Lung (tissue), 12 donors: ENCODE data around the gene ALDOB. TPM values are rescaled to one million over a fixed set of nuclear protein-coding genes. Genes with fewer than 3 reads are reported as not detected.

Experiments used
- ATAC-seq: fragments of 200-7000 bp; cut with Tn5 transposase; one replicate; pipeline ENCODE4 v1.9.1; 2020; ENCODE audit warnings: moderate number of reproducible peaks; ENCODE audit not compliant: insufficient read depth, low FRiP score
- DNase-seq, 3 donors: peaks; one replicate each; pipeline ENCODE4 v3.0.0-alpha.2; 2013 to 2017
- H3K27ac ChIP-seq, 2 donors: one replicate each; pipeline ENCODE4 v1.5.1; 2013; ENCODE audit warnings: mild to moderate bottlenecking in 2 of 2, moderate library complexity in 2 of 2, control low read depth in 1 of 2, inconsistent platforms in 1 of 2, low read depth in 1 of 2, low read length in 1 of 2
- H3K27me3 ChIP-seq, 3 donors: one replicate each; pipeline ENCODE4 v1.5.1; 2013; ENCODE audit warnings: low read length in 2 of 3; ENCODE audit not compliant: control insufficient read depth in 3 of 3, insufficient read depth in 3 of 3
- H3K36me3 ChIP-seq, 4 donors: one replicate each; pipeline ENCODE4 v1.5.1; 2013; ENCODE audit warnings: low read length in 4 of 4, mild to moderate bottlenecking in 1 of 4, moderate library complexity in 1 of 4; ENCODE audit not compliant: control insufficient read depth in 4 of 4, insufficient read depth in 4 of 4
- H3K4me1 ChIP-seq, 5 donors: one replicate each; pipeline ENCODE4 v1.5.1; 2013; ENCODE audit warnings: low read length in 5 of 5, mild to moderate bottlenecking in 2 of 5, moderate library complexity in 1 of 5; ENCODE audit not compliant: control insufficient read depth in 5 of 5, insufficient read depth in 5 of 5
- H3K4me3 ChIP-seq: one replicate; pipeline ENCODE4 v1.5.1; 2013; ENCODE audit warnings: mild to moderate bottlenecking, control low read depth, moderate library complexity
- H3K9ac ChIP-seq, 2 donors: one replicate each; pipeline ENCODE4 v1.5.1; 2013; ENCODE audit warnings: low read length in 2 of 2, control low read depth in 1 of 2; ENCODE audit not compliant: insufficient read depth in 1 of 2
- H3K9me3 ChIP-seq, 4 donors: one replicate each; pipeline ENCODE4 v1.5.1; 2013; ENCODE audit warnings: low read length in 3 of 4, mild to moderate bottlenecking in 1 of 4, moderate library complexity in 1 of 4; ENCODE audit not compliant: control insufficient read depth in 4 of 4, insufficient read depth in 3 of 4
- CTCF ChIP-seq: IDR thresholded peaks from 2 replicates; pipeline ENCODE4 v1.5.1; 2012; ENCODE audit warnings: mild to moderate bottlenecking; ENCODE audit errors: control extremely low read depth, extremely low read depth
- WGBS, 2 donors: extraction: QIAGEN DNeasy Blood & Tissue Kit; methylation state at CpG; one replicate each; pipeline ENCODE4 v1.1.7; 2013; 5-methylcytosine and 5-hydroxymethylcytosine counted together
- polyA plus RNA-seq, 2 donors: library from polyadenylated mRNA; stranded (reverse); fragments of 200-250 nt; gene quantifications; one replicate each; pipeline ENCODE4 v1.2.1, GENCODE V29; 2013
- total RNA-seq, 2 donors: library from RNA; depleted of rRNA in 1 of 2; stranded (reverse); fragments of >200 nt in 1 of 2; gene quantifications; one replicate each; pipeline ENCODE4 v1.2.1, GENCODE V29; 2014 to 2021
- donor health status: control.
- donor health status: control.
- donor health status: Bipolar disorder and iron deficiency.
- donor health status: healthy.
- donor health status: DM: yes; HTN: yes; CAD: no.

Gene ALDOB
- total and polyA plus RNA-seq, 4 donors: 0.06 to 1.1 (median 0.09) TPM; not detected in 1

DNA sequence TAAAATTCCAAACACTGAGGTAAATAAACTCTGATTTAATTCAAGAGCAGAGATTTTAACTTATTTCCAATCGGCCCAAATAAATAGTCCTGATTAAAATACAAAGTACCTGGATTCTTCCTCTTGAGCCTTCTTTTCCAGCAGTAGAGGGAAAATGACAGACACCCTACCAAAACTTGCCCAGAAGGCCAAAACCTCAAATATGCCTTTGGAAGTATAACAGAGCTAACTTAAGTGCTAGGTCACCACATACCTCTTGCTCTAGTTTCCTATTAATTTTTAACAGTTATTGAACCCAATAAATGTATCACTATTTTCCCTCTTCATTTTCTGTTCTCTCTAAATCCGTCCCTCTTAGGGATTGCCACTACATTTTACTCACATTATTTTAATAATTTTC is 52.2 kb downstream of the ALDOB start:
- H3K36me3 ChIP-seq: peaks cover 0 to 6% (median 0%) of the 10 kb centered on the region in 4 donors
- no peak for DNase-seq
- WGBS, 2 donors: 74 to 78% methylated on average over 2 of the region's 2 CpGs
- no peaks in the 10 kb centered on the region for H3K27me3 ChIP-seq
- H3K27ac ChIP-seq: no peak overlapping the region
- H3K4me1 ChIP-seq: no peaks in the 10 kb centered on the region
- H3K9ac ChIP-seq: no peak overlapping the region
- TF ChIP-seq CTCF: no peak
- ATAC-seq: no peak
- peaks cover 0 to 2% (median 0%) of the 10 kb centered on the region in 4 donors for H3K9me3 ChIP-seq
- H3K4me3 ChIP-seq: no peak overlapping the region

- no peak overlapping the region for H3K27ac ChIP-seq
- DNase-seq: no peak
- WGBS, 2 donors: 90 to 92% methylated on average over 2 of the region's 2 CpGs
- no peak overlapping the region for H3K9ac ChIP-seq
- no peak overlapping the region for H3K4me3 ChIP-seq
- no peaks in the 10 kb centered on the region for H3K27me3 ChIP-seq
- no peak for ATAC-seq
- peaks cover 0 to 2% (median 0%) of the 10 kb centered on the region in 4 donors for H3K9me3 ChIP-seq
- TF ChIP-seq CTCF: no peak
- H3K36me3 ChIP-seq: no peaks in the 10 kb centered on the region
- no peaks in the 10 kb centered on the region for H3K4me1 ChIP-seq
Observed at GRCh38 chr9:101381833-101382342, 53.7 kb downstream of the ALDOB start.

- 92 to 95% methylated on average over 3 of the region's 3 CpGs for WGBS, 2 donors
- no peak for TF ChIP-seq CTCF
Observed at GRCh38 chr9:101381118-101381517, 54.5 kb downstream of the ALDOB start.

GRCh38 chr9:101380295-101380694 is 55.3 kb downstream of the ALDOB start:
- H3K27me3 ChIP-seq: no peaks in the 10 kb centered on the region
- H3K9ac ChIP-seq: no peak overlapping the region
- no peaks in the 10 kb centered on the region for H3K36me3 ChIP-seq
- no peak overlapping the region for H3K4me3 ChIP-seq
- peaks cover 0 to 3% (median 0%) of the 10 kb centered on the region in 4 donors for H3K9me3 ChIP-seq
- ATAC-seq (no peak), DNase-seq (no peak)
- H3K27ac ChIP-seq: no peak overlapping the region
- no peaks in the 10 kb centered on the region for H3K4me1 ChIP-seq
- no peak for TF ChIP-seq CTCF

More at GRCh38 chr9:101381118-101381517, 54.5 kb downstream of the ALDOB start:
- no peak for ATAC-seq
- DNase-seq: no peak
- Histone ChIP-seq H3K36me3 (no peaks in the 10 kb centered on the region), H3K27ac (no peak overlapping the region), H3K9me3 (peaks cover 0 to 3% (median 0%) of the 10 kb centered on the region in 4 donors), H3K4me3 (no peak overlapping the region), H3K9ac (no peak overlapping the region), H3K4me1 (no peaks in the 10 kb centered on the region), H3K27me3 (no peaks in the 10 kb centered on the region)
